ENCODE data around the gene EYA2. TPM values are rescaled to one million over a fixed set of nuclear protein-coding genes. Genes with fewer than 3 reads are reported as not detected.

Gene EYA2
- total RNA-seq, 1 experiment from 2014 or later, result 0.33 TPM

- POLR2A ChIA-PET (ENCODE audit: unreplicated experiment), result no interaction called here
- no peak overlapping the region for H3K27ac ChIP-seq (ENCODE audit: low read length)
- H3K9me2 ChIP-seq (replicated peaks; ENCODE audit: low read length), result no peaks in the 10 kb centered on the region
- DNase-seq (no peak), ATAC-seq (no peak)
- BruUV-seq (replicated peaks), result no TSS peak
- H3K4me1 ChIP-seq (ENCODE audit: insufficient read depth, low read length), result no peaks in the 10 kb centered on the region
- H3K4me3 ChIP-seq (ENCODE audit: low read length), result no peak overlapping the region
- H3K36me3 ChIP-seq (ENCODE audit: low read depth, low read length), result peaks cover 11% of the 10 kb centered on the region; the same call in 1 of the 2 replicates
- H3K4me2 ChIP-seq (ENCODE audit: low read length), result no peak overlapping the region
- H3F3A ChIP-seq (ENCODE audit: low read length, unreplicated experiment), result no peaks in the 10 kb centered on the region
- H3K79me2 ChIP-seq (ENCODE audit: low read length), result no peaks in the 10 kb centered on the region
- H2AFZ ChIP-seq (ENCODE audit: low read length), result no peak overlapping the region
- H3K27me3 ChIP-seq (ENCODE audit: low read length), result no peaks in the 10 kb centered on the region
- intact Hi-C loops (cut with micrococcal nuclease), result no loop called here
- TF ChIP-seq EZH2 (IDR thresholded peaks at IDR 0.05; ENCODE audit: low read length, unreplicated experiment) (no peak), EZH2phosphoT487 (IDR thresholded peaks at IDR 0.05; ENCODE audit: borderline replicate concordance, low read length) (no peak), CTCF (conservative IDR thresholded peaks at IDR 0.05; ENCODE audit: low read depth, low read length) (no peak)
- H3K9ac ChIP-seq (ENCODE audit: low read length), result no peak overlapping the region
- no peaks in the 10 kb centered on the region for H3K9me3 ChIP-seq (ENCODE audit: low read length)
- H4K20me1 ChIP-seq (ENCODE audit: low read length), result no peaks in the 10 kb centered on the region
- CTCF ChIA-PET, result no interaction called here
These were observed 329.7 kb downstream of the EYA2 start for GRCh38 chr20:47224300-47224791.

GRCh38 chr20:47224857-47225256, 330.2 kb downstream of the EYA2 start:
- Histone ChIP-seq H3K4me3 (ENCODE audit: low read length) (no peak overlapping the region), H3K9ac (ENCODE audit: low read length) (no peak overlapping the region), H3K9me3 (ENCODE audit: low read length) (no peaks in the 10 kb centered on the region), H3K36me3 (ENCODE audit: low read depth, low read length) (peaks cover 10% of the 10 kb centered on the region; the same call in 1 of the 2 replicates), H4K20me1 (ENCODE audit: low read length) (no peaks in the 10 kb centered on the region), H3K9me2 (replicated peaks; ENCODE audit: low read length) (no peaks in the 10 kb centered on the region), H2AFZ (ENCODE audit: low read length) (no peak overlapping the region), H3K4me2 (ENCODE audit: low read length) (no peak overlapping the region), H3K27ac (ENCODE audit: low read length) (no peak overlapping the region), H3K27me3 (ENCODE audit: low read length) (no peaks in the 10 kb centered on the region), H3K4me1 (ENCODE audit: insufficient read depth, low read length) (no peaks in the 10 kb centered on the region), H3K79me2 (ENCODE audit: low read length) (no peaks in the 10 kb centered on the region), H3F3A (ENCODE audit: low read length, unreplicated experiment) (no peaks in the 10 kb centered on the region)
- ATAC-seq (no peak), DNase-seq (no peak)
- BruUV-seq (replicated peaks), result no TSS peak
- TF ChIP-seq EZH2 (IDR thresholded peaks at IDR 0.05; ENCODE audit: low read length, unreplicated experiment), result no peak
- no peak for TF ChIP-seq EZH2phosphoT487 (IDR thresholded peaks at IDR 0.05; ENCODE audit: borderline replicate concordance, low read length)
- TF ChIP-seq CTCF (conservative IDR thresholded peaks at IDR 0.05; ENCODE audit: low read depth, low read length), result no peak
- ChIA-PET POLR2A (ENCODE audit: unreplicated experiment) (no interaction called here), CTCF (no interaction called here)
- intact Hi-C loops (cut with micrococcal nuclease), result no loop called here

- H4K20me1 ChIP-seq (ENCODE audit: low read length), result no peaks in the 10 kb centered on the region
- intact Hi-C loops (cut with micrococcal nuclease), result no loop called here
- peaks cover 12% of the 10 kb centered on the region; the same call in 1 of the 2 replicates for H3K36me3 ChIP-seq (ENCODE audit: low read depth, low read length)
- no peak overlapping the region for H3K27ac ChIP-seq (ENCODE audit: low read length)
- CTCF ChIA-PET, result no interaction called here
- no peaks in the 10 kb centered on the region for H3K9me2 ChIP-seq (replicated peaks; ENCODE audit: low read length)
- no peak for ATAC-seq
- H3K4me1 ChIP-seq (ENCODE audit: insufficient read depth, low read length), result no peaks in the 10 kb centered on the region
- H3K9ac ChIP-seq (ENCODE audit: low read length), result no peak overlapping the region
- H2AFZ ChIP-seq (ENCODE audit: low read length), result no peak overlapping the region
- no peak for TF ChIP-seq EZH2phosphoT487 (IDR thresholded peaks at IDR 0.05; ENCODE audit: borderline replicate concordance, low read length)
- no peak for TF ChIP-seq EZH2 (IDR thresholded peaks at IDR 0.05; ENCODE audit: low read length, unreplicated experiment)
- H3K27me3 ChIP-seq (ENCODE audit: low read length), result no peaks in the 10 kb centered on the region
- DNase-seq, result no peak
- no peaks in the 10 kb centered on the region for H3K9me3 ChIP-seq (ENCODE audit: low read length)
- POLR2A ChIA-PET (ENCODE audit: unreplicated experiment), result no interaction called here
- H3K79me2 ChIP-seq (ENCODE audit: low read length), result no peaks in the 10 kb centered on the region
- H3F3A ChIP-seq (ENCODE audit: low read length, unreplicated experiment), result no peaks in the 10 kb centered on the region
- no peak overlapping the region for H3K4me3 ChIP-seq (ENCODE audit: low read length)
- no peak overlapping the region for H3K4me2 ChIP-seq (ENCODE audit: low read length)
- BruUV-seq (replicated peaks), result no TSS peak
These were observed 330.8 kb downstream of the EYA2 start for GRCh38 chr20:47225458-47225857.
